ENCODE data around the gene PDE6A.

PDE6A gene

GRCh38 chr5:149857499-149857898, 87.1 kb downstream of the PDE6A start:
- no peak for TF ChIP-seq CTCF (IDR thresholded peaks at IDR 0.05; ENCODE audit: unreplicated experiment in 3 of 3)
- Mint-ChIP-seq H3K4me1 (peaks cover 5% of the 10 kb centered on the region), H3K4me3 (no peak overlapping the region), H3K27me3 (ENCODE audit: low read depth) (no peaks in the 10 kb centered on the region), H3K27ac (no peak overlapping the region), H3K9me3 (no peaks in the 10 kb centered on the region), H3K36me3 (ENCODE audit: low read depth) (no peaks in the 10 kb centered on the region)

DNA sequence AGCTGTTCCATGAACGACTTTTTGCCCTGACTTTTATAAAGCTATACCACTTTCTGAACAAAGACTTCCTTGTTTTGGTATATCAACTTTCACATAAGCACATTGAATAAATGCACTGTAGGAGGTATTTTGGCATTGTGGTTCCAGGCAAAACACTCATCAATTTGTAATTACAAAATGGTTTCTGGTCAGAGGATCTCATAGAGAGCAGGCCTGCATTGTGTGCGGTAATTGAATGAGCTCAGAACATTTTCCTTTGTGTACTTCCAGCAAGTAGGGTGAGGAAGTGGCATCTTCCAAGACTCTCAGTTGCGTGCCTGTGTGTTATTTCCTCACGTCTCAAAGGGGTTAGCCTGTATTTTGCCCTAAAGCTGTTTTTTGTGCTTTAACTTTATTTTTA, 89.2 kb downstream of the PDE6A start:
- Mint-ChIP-seq H3K4me3 (no peak overlapping the region), H3K36me3 (ENCODE audit: low read depth) (no peaks in the 10 kb centered on the region), H3K27me3 (ENCODE audit: low read depth) (no peaks in the 10 kb centered on the region), H3K27ac (no peak overlapping the region), H3K9me3 (no peaks in the 10 kb centered on the region), H3K4me1 (peaks cover 5% of the 10 kb centered on the region)
- TF ChIP-seq CTCF (IDR thresholded peaks at IDR 0.05; ENCODE audit: unreplicated experiment in 3 of 3): no peak

GRCh38 chr5:149854866-149855265, 89.7 kb downstream of the PDE6A start:
- no peak overlapping the region for H3K4me3 Mint-ChIP-seq
- no peak for TF ChIP-seq CTCF (IDR thresholded peaks at IDR 0.05; ENCODE audit: unreplicated experiment in 3 of 3)
- H3K27me3 Mint-ChIP-seq (ENCODE audit: low read depth): no peaks in the 10 kb centered on the region
- no peaks in the 10 kb centered on the region for H3K36me3 Mint-ChIP-seq (ENCODE audit: low read depth)
- H3K27ac Mint-ChIP-seq: no peak overlapping the region
- no peaks in the 10 kb centered on the region for H3K9me3 Mint-ChIP-seq
- H3K4me1 Mint-ChIP-seq: peaks cover 5% of the 10 kb centered on the region

DNA sequence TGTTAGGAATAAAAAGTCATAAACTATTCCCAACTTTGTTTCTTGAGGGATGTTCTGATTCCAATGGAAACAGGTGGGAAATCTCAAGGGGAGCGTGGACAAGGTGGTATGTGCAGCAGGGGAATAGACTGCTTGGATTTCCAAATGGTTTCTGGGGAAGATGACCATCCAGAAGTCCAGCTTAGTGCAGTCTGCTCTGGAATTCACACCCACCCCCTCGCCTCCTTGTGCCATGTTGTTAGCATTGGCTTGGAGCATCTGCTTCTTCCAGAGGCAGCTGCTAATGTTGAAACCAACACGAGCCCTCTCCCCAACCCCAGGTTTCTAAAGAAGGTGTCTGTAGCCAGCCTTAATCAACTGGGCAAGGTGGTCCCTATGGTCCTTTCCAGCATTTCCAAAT, 90.9 kb downstream of the PDE6A start:
- Mint-ChIP-seq H3K36me3 (ENCODE audit: low read depth) (no peaks in the 10 kb centered on the region), H3K27me3 (ENCODE audit: low read depth) (no peaks in the 10 kb centered on the region), H3K4me3 (no peak overlapping the region), H3K9me3 (no peaks in the 10 kb centered on the region), H3K4me1 (peaks cover 5% of the 10 kb centered on the region), H3K27ac (no peak overlapping the region)
- TF ChIP-seq CTCF (IDR thresholded peaks at IDR 0.05; ENCODE audit: unreplicated experiment in 3 of 3): no peak

GRCh38 chr5:149853331-149853648, 91.3 kb downstream of the PDE6A start:
- H3K4me3 Mint-ChIP-seq: no peak overlapping the region
- no peaks in the 10 kb centered on the region for H3K9me3 Mint-ChIP-seq
- H3K36me3 Mint-ChIP-seq (ENCODE audit: low read depth): no peaks in the 10 kb centered on the region
- H3K27me3 Mint-ChIP-seq (ENCODE audit: low read depth): no peaks in the 10 kb centered on the region
- peaks cover 5% of the 10 kb centered on the region for H3K4me1 Mint-ChIP-seq
- H3K27ac Mint-ChIP-seq: no peak overlapping the region
- TF ChIP-seq CTCF (IDR thresholded peaks at IDR 0.05; ENCODE audit: unreplicated experiment in 3 of 3): peak in 1 of 3 experiments; percentile 48

DNA sequence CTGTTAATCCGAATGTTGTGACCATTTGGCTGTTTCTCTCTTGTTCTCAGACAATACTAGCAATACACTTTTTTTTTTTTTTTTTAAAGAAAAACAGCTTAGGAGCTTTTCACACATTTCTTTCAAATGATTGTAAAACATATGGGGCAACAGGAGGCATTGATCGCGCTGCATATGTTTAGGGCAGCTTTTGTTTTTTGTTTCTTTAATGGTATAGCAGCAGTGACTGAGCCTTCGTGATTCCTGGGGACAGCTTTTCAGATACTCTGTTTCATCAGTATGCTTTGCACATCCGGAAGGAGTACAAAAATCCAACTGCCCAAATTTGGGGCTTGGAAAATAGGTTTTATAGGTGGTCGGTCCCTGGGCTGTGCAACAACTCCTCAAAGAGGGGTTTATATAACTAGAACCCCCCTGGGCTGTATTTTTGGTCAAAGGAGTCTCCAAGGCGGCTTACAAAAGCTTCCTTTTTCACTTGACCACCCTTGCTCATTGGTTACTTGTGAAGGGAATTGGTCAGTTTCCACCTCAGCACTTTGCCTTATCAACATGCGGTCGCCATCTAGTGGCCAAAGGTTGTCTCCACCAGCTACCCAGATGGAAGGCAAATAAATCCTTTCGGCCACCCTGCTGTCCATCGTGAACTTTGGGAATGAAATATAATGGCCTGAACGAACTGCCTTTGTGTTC, 91.8 kb downstream of the PDE6A start:
- H3K27ac Mint-ChIP-seq: no peak overlapping the region
- TF ChIP-seq CTCF (IDR thresholded peaks at IDR 0.05; ENCODE audit: unreplicated experiment in 3 of 3): peak; percentile 80 to 90 (median 81)
- no peak overlapping the region for H3K4me3 Mint-ChIP-seq
- peaks cover 2% of the 10 kb centered on the region for H3K4me1 Mint-ChIP-seq
- H3K27me3 Mint-ChIP-seq (ENCODE audit: low read depth): no peaks in the 10 kb centered on the region
- no peaks in the 10 kb centered on the region for H3K9me3 Mint-ChIP-seq
- no peaks in the 10 kb centered on the region for H3K36me3 Mint-ChIP-seq (ENCODE audit: low read depth)

Data from nephron (organoid).